NOMO-1 treated with dmso at 0.1 percent for 144 hours (cell line): ENCODE data around the gene DYNC1LI1.
"Not testable (repeated sequence)": the region's sequence is repeated elsewhere in the genome, so short reads cannot be mapped to it uniquely, and the experiment has no call there.

Experiments used
- DNase-seq: peaks from one replicate; lab custom pipeline; 2025; ENCODE audit not compliant: unreplicated experiment; lab: John Stamatoyannopoulos, UW

Gene DYNC1LI1

GRCh38 chr3:32540899-32541298, 29.8 kb downstream of the DYNC1LI1 start:
- DNase-seq = no peak

GRCh38 chr3:32532434-32532833, 38.2 kb downstream of the DYNC1LI1 start:
- no peak for DNase-seq

- no peak for DNase-seq
These were observed 39.5 kb downstream of the DYNC1LI1 start for GRCh38 chr3:32531010-32531647.

- DNase-seq = no peak
These were observed 44.9 kb downstream of the DYNC1LI1 start for GRCh38 chr3:32525720-32526119.

GRCh38 chr3:32522682-32523081, 48.0 kb downstream of the DYNC1LI1 start:
- DNase-seq = no peak

GRCh38 chr3:32518921-32519320, 51.7 kb downstream of the DYNC1LI1 start:
- DNase-seq = not testable (repeated sequence)

GRCh38 chr3:32516751-32517150, 53.9 kb downstream of the DYNC1LI1 start:
- DNase-seq = not testable (repeated sequence)

GRCh38 chr3:32511005-32511404, 59.7 kb downstream of the DYNC1LI1 start:
- no peak for DNase-seq

- peak; percentile 50 for DNase-seq
These were observed 60.5 kb downstream of the DYNC1LI1 start for GRCh38 chr3:32510075-32510724.

- peak; percentile 11 for DNase-seq
These were observed 61.9 kb downstream of the DYNC1LI1 start for GRCh38 chr3:32508711-32509110.

GRCh38 chr3:32506466-32506865, 64.2 kb downstream of the DYNC1LI1 start:
- DNase-seq = no peak

- no peak for DNase-seq
These were observed 67.7 kb downstream of the DYNC1LI1 start for GRCh38 chr3:32502946-32503286.

- DNase-seq = peak; percentile 61
These were observed 68.3 kb downstream of the DYNC1LI1 start, which contains the start of gene CMTM6 for GRCh38 chr3:32502118-32502945. TSS of gene CMTM6 (minus strand) at chr3:32502852. CDS start at chr3:32502745, 107 bp downstream.

- no peak for DNase-seq
These were observed 68.9 kb downstream of the DYNC1LI1 start for GRCh38 chr3:32501783-32502117.

- no peak for DNase-seq
These were observed 69.5 kb downstream of the DYNC1LI1 start for GRCh38 chr3:32500880-32501782.

- no peak for DNase-seq
These were observed 70.4 kb downstream of the DYNC1LI1 start for GRCh38 chr3:32500231-32500630.

GRCh38 chr3:32499585-32499984, 71.1 kb downstream of the DYNC1LI1 start:
- DNase-seq = no peak

GRCh38 chr3:32498992-32499391, 71.7 kb downstream of the DYNC1LI1 start:
- DNase-seq = no peak

GRCh38 chr3:32498252-32498651, 72.4 kb downstream of the DYNC1LI1 start:
- DNase-seq = peak; percentile 44

- no peak for DNase-seq
These were observed 75.0 kb downstream of the DYNC1LI1 start for GRCh38 chr3:32495609-32496008.

- DNase-seq = no peak
These were observed 75.6 kb downstream of the DYNC1LI1 start for GRCh38 chr3:32495085-32495484.
